ENCODE results near the gene DDX39A.
"Not testable (repeated sequence)": the region's sequence is repeated elsewhere in the genome, so short reads cannot be mapped to it uniquely, and the experiment has no call there.

The DDX39A gene

GRCh38 chr19:14375582-14376291, 43.4 kb downstream of the DDX39A start:
- no peak for DNase-seq (ENCODE audit: low spot score)
- H3K27ac Mint-ChIP-seq = peak overlapping the region; percentile 95
- no peaks in the 10 kb centered on the region for H3K9me3 Mint-ChIP-seq
- no peaks in the 10 kb centered on the region for H3K36me3 Mint-ChIP-seq (ENCODE audit: low read depth)
- peak overlapping the region; percentile 59 for H3K4me3 Mint-ChIP-seq
- H3K27me3 Mint-ChIP-seq (ENCODE audit: low read depth) = no peaks in the 10 kb centered on the region
- H3K4me1 Mint-ChIP-seq (ENCODE audit: low read depth) = peaks cover 49% of the 10 kb centered on the region

- H3K9me3 Mint-ChIP-seq = no peaks in the 10 kb centered on the region
- peak overlapping the region; percentile 95 for H3K27ac Mint-ChIP-seq
- peaks cover 48% of the 10 kb centered on the region for H3K4me1 Mint-ChIP-seq (ENCODE audit: low read depth)
- H3K4me3 Mint-ChIP-seq = peak overlapping the region; percentile 59
- DNase-seq (ENCODE audit: low spot score) = peak; percentile 59
- no peaks in the 10 kb centered on the region for H3K36me3 Mint-ChIP-seq (ENCODE audit: low read depth)
- no peaks in the 10 kb centered on the region for H3K27me3 Mint-ChIP-seq (ENCODE audit: low read depth)
Measured at GRCh38 chr19:14375055-14375581, 44.0 kb downstream of the DDX39A start.

- not testable (repeated sequence) for H3K36me3 Mint-ChIP-seq (ENCODE audit: low read depth); H3K27me3 Mint-ChIP-seq (ENCODE audit: low read depth); H3K9me3 Mint-ChIP-seq; DNase-seq (ENCODE audit: low spot score)
- peak overlapping the region; percentile 34 for H3K4me3 Mint-ChIP-seq
- H3K4me1 Mint-ChIP-seq (ENCODE audit: low read depth) = peaks cover 51% of the 10 kb centered on the region
- H3K27ac Mint-ChIP-seq = peak overlapping the region; percentile 95
Measured at GRCh38 chr19:14374313-14374712, 44.8 kb downstream of the DDX39A start.

- Mint-ChIP-seq H3K4me3 (peak overlapping the region; percentile 82), H3K4me1 (ENCODE audit: low read depth) (peaks cover 53% of the 10 kb centered on the region), H3K27ac (peak overlapping the region; percentile 91)
- H3K36me3 Mint-ChIP-seq (ENCODE audit: low read depth); H3K9me3 Mint-ChIP-seq; H3K27me3 Mint-ChIP-seq (ENCODE audit: low read depth); DNase-seq (ENCODE audit: low spot score): not testable (repeated sequence)
Measured at GRCh38 chr19:14372384-14373077, 46.6 kb downstream of the DDX39A start.

- Mint-ChIP-seq H3K36me3 (ENCODE audit: low read depth) (peaks cover 6% of the 10 kb centered on the region), H3K27ac (peak overlapping the region; percentile 92), H3K4me3 (peak overlapping the region; percentile 67), H3K9me3 (peaks cover 3% of the 10 kb centered on the region), H3K27me3 (ENCODE audit: low read depth) (no peaks in the 10 kb centered on the region), H3K4me1 (ENCODE audit: low read depth) (peaks cover 62% of the 10 kb centered on the region)
- no peak for DNase-seq (ENCODE audit: low spot score)
Measured at GRCh38 chr19:14371301-14371821, 47.8 kb downstream of the DDX39A start.

- Mint-ChIP-seq H3K9me3 (peaks cover 3% of the 10 kb centered on the region), H3K4me1 (ENCODE audit: low read depth) (peaks cover 63% of the 10 kb centered on the region), H3K27me3 (ENCODE audit: low read depth) (no peaks in the 10 kb centered on the region), H3K4me3 (peak overlapping the region; percentile 86), H3K27ac (peak overlapping the region; percentile 95), H3K36me3 (ENCODE audit: low read depth) (peaks cover 6% of the 10 kb centered on the region)
- no peak for DNase-seq (ENCODE audit: low spot score)
Measured at GRCh38 chr19:14370940-14371280, 48.2 kb downstream of the DDX39A start.

- Mint-ChIP-seq H3K4me3 (peak overlapping the region; percentile 86), H3K27ac (peak overlapping the region; percentile 95), H3K4me1 (ENCODE audit: low read depth) (peaks cover 60% of the 10 kb centered on the region), H3K27me3 (ENCODE audit: low read depth) (no peaks in the 10 kb centered on the region), H3K36me3 (ENCODE audit: low read depth) (peaks cover 6% of the 10 kb centered on the region), H3K9me3 (peaks cover 3% of the 10 kb centered on the region)
- DNase-seq (ENCODE audit: low spot score) = peak; percentile 46
Measured at GRCh38 chr19:14370169-14370939, 48.8 kb downstream of the DDX39A start.

GRCh38 chr19:14369399-14370168, 49.6 kb downstream of the DDX39A start:
- peak overlapping the region; percentile 86 for H3K4me3 Mint-ChIP-seq
- peak overlapping the region; percentile 95 for H3K27ac Mint-ChIP-seq
- peak; percentile 94 for DNase-seq (ENCODE audit: low spot score)
- H3K9me3 Mint-ChIP-seq = peaks cover 3% of the 10 kb centered on the region
- H3K4me1 Mint-ChIP-seq (ENCODE audit: low read depth) = peaks cover 57% of the 10 kb centered on the region
- no peaks in the 10 kb centered on the region for H3K27me3 Mint-ChIP-seq (ENCODE audit: low read depth)
- H3K36me3 Mint-ChIP-seq (ENCODE audit: low read depth) = peaks cover 6% of the 10 kb centered on the region

- Mint-ChIP-seq H3K36me3 (ENCODE audit: low read depth) (peaks cover 6% of the 10 kb centered on the region), H3K27ac (peak overlapping the region; percentile 95), H3K4me1 (ENCODE audit: low read depth) (peaks cover 56% of the 10 kb centered on the region), H3K27me3 (ENCODE audit: low read depth) (no peaks in the 10 kb centered on the region), H3K9me3 (peaks cover 3% of the 10 kb centered on the region), H3K4me3 (peak overlapping the region; percentile 66)
- DNase-seq (ENCODE audit: low spot score) = peak; percentile 55
Measured at GRCh38 chr19:14368011-14368513, 51.1 kb downstream of the DDX39A start.

GRCh38 chr19:14367016-14367415, 52.1 kb downstream of the DDX39A start:
- Mint-ChIP-seq H3K27me3 (ENCODE audit: low read depth) (no peaks in the 10 kb centered on the region), H3K4me1 (ENCODE audit: low read depth) (peaks cover 55% of the 10 kb centered on the region), H3K27ac (peak overlapping the region; percentile 95), H3K36me3 (ENCODE audit: low read depth) (peaks cover 6% of the 10 kb centered on the region), H3K9me3 (peaks cover 3% of the 10 kb centered on the region), H3K4me3 (peak overlapping the region; percentile 75)
- DNase-seq (ENCODE audit: low spot score) = no peak

GRCh38 chr19:14366529-14366928, 52.6 kb downstream of the DDX39A start:
- peak overlapping the region; percentile 75 for H3K4me3 Mint-ChIP-seq

GRCh38 chr19:14364098-14364443, 55.1 kb downstream of the DDX39A start:
- H3K36me3 Mint-ChIP-seq (ENCODE audit: low read depth); DNase-seq (ENCODE audit: low spot score); H3K27me3 Mint-ChIP-seq (ENCODE audit: low read depth); H3K9me3 Mint-ChIP-seq: not testable (repeated sequence)
- Mint-ChIP-seq H3K4me3 (peak overlapping the region; percentile 80), H3K4me1 (ENCODE audit: low read depth) (peaks cover 39% of the 10 kb centered on the region), H3K27ac (peak overlapping the region; percentile 84)

More at GRCh38 chr19:14366529-14366928, 52.6 kb downstream of the DDX39A start:
- DNase-seq (ENCODE audit: low spot score) = peak; percentile 76
- H3K9me3 Mint-ChIP-seq = peaks cover 3% of the 10 kb centered on the region
- H3K36me3 Mint-ChIP-seq (ENCODE audit: low read depth) = peaks cover 6% of the 10 kb centered on the region
- H3K27ac Mint-ChIP-seq = peak overlapping the region; percentile 95
- H3K27me3 Mint-ChIP-seq (ENCODE audit: low read depth) = no peaks in the 10 kb centered on the region
- H3K4me1 Mint-ChIP-seq (ENCODE audit: low read depth) = peaks cover 56% of the 10 kb centered on the region
